Transverse colon (tissue), 4 donors: ENCODE results near the gene CEP135. TPM values are rescaled to one million over a fixed set of nuclear protein-coding genes. Genes with fewer than 3 reads are reported as not detected.

Experiments
- DNase-seq: peaks from one replicate; pipeline ENCODE4 v3.0.0-alpha.2; 2019
- H3K27ac ChIP-seq, 4 donors: fragments of 200-600 bp; sonication (generic); 2 replicates each; pipeline ENCODE4 v1.5.1; 2016 to 2018; ENCODE audit warnings: inconsistent platforms in 4 of 4
- H3K27me3 ChIP-seq: fragments of 200-600 bp; sonication (generic); 2 replicates; pipeline ENCODE4 v1.5.1; 2017; ENCODE audit warnings: inconsistent platforms
- H3K36me3 ChIP-seq, 4 donors: fragments of 200-600 bp; sonication (generic); 2 replicates each; pipeline ENCODE4 v1.5.1; 2017 to 2019; ENCODE audit warnings: inconsistent platforms in 4 of 4
- H3K4me1 ChIP-seq, 4 donors: fragments of 200-600 bp; sonication (generic); 2 replicates each; pipeline ENCODE4 v1.5.1; 2017 to 2020; ENCODE audit warnings: inconsistent platforms in 4 of 4
- H3K4me3 ChIP-seq, 4 donors: fragments of 200-600 bp; sonication (generic); 1 replicate in 1 of 4; 2 replicates in 3 of 4; pipeline versions ENCODE4 v1.5.1 to v1.6.1; 2017 to 2019; ENCODE audit warnings: inconsistent platforms in 4 of 4
- H3K9me3 ChIP-seq, 2 donors: fragments of 200-600 bp; sonication (generic); 2 replicates each; pipeline ENCODE4 v1.5.1; 2017 to 2019; ENCODE audit warnings: inconsistent platforms in 2 of 2
- CTCF ChIP-seq, 5 experiments: fragments of 200-600 bp in 3 of 5; fragments of 450-650 bp in 2 of 5; sonication (generic) in 3 of 5; IDR thresholded peaks; 1 replicate in 2 of 5; 2 replicates in 3 of 5; pipeline ENCODE4 v1.5.1; 2016 to 2017; ENCODE audit warnings: antibody characterized with exemption in 5 of 5, inconsistent platforms in 3 of 5, mild to moderate bottlenecking in 2 of 5, moderate library complexity in 1 of 5
- EP300 ChIP-seq: sonication (generic); formaldehyde crosslinking; IDR thresholded peaks from one replicate; pipeline ENCODE4 v1.6.1; 2017; ENCODE audit warnings: antibody characterized with exemption, low read depth
- POLR2A ChIP-seq: fragments of 450-650 bp; IDR thresholded peaks from one replicate; pipeline ENCODE4 v1.6.1; 2016; ENCODE audit warnings: antibody characterized with exemption, mild to moderate bottlenecking, moderate library complexity
- POLR2AphosphoS5 ChIP-seq, 3 donors: sonication (generic); formaldehyde crosslinking; IDR thresholded peaks; one replicate each; pipeline ENCODE4 v1.6.1; 2016; ENCODE audit warnings: antibody characterized with exemption in 3 of 3
- WGBS, 2 donors: methylation state at CpG; one replicate each; pipeline ENCODE4 v1.1.5; 2018; ENCODE audit warnings: low coverage in 1 of 2; 5-methylcytosine and 5-hydroxymethylcytosine counted together
- in situ Hi-C, 4 donors: fragments of 200-750 bp; cut with MboI; loops; one replicate each; pipeline versions ENCODE4 v1.15.0 to v1.15.1; 2017; ENCODE audit warnings: low sequenced_read_pairs in 3 of 4, low pct_ligation_motif_present in 1 of 4, low pct_unique_long_range_greater_than_20kb in 1 of 4
- intact Hi-C: fragments of 100-400 bp; cut with DNase I; formaldehyde crosslinking; loops from one replicate; pipeline ENCODE4 v1.15.1; 2023; ENCODE audit warnings: low total_unique reads
- total RNA-seq, 4 donors: library from RNA; depleted of rRNA; stranded (reverse); fragments of >200 nt; gene quantifications; one replicate each; pipeline ENCODE4 v1.1.0, GENCODE V29; 2016

Gene CEP135
- total RNA-seq, 4 donors from 2014 or later = 4.5 to 18.0 (median 9.9) TPM

GRCh38 chr4:56055027-56055977, 106.6 kb downstream of the CEP135 start:
- intact Hi-C loops = no loop called here
- Histone ChIP-seq H3K36me3 (no peaks in the 10 kb centered on the region), H3K27me3 (peaks cover 16% of the 10 kb centered on the region), H3K9me3 (no peaks in the 10 kb centered on the region), H3K4me3 (no peak overlapping the region), H3K27ac (no peak overlapping the region), H3K4me1 (peaks cover 0 to 19% (median 2%) of the 10 kb centered on the region in 4 donors)
- TF ChIP-seq POLR2A (no peak), EP300 (no peak), CTCF (IDR thresholded peaks at IDR 0.05) (no peak), POLR2AphosphoS5 (IDR thresholded peaks at IDR 0.05) (no peak)
- 50 to 56% methylated on average over 6 to 8 of the region's 8 CpGs for WGBS, 2 donors
- DNase-seq = peak; percentile 20
- in situ Hi-C loops = no loop called here

DNA sequence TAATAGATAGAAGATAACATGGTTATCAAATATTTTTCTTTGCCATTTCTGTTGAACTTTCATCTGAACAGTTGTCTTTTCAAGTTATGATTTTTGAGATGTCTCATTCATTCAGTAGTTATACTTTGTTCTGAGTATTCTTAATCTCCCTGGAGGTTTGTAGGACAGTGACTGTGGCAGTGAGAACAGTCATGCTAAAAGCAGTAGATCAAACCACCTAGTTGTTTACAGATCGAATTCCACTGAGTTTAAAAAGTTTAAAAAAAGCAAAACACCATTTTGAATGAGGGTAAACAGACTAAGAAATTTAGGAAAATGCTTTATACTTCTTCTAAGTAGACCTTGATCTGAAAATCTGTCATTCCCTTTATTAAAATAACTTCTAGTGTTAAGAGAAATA, 107.2 kb downstream of the CEP135 start:
- Histone ChIP-seq H3K4me3 (no peak overlapping the region), H3K36me3 (no peaks in the 10 kb centered on the region), H3K27me3 (peaks cover 13% of the 10 kb centered on the region), H3K4me1 (peaks cover 0 to 12% (median 1%) of the 10 kb centered on the region in 4 donors), H3K9me3 (no peaks in the 10 kb centered on the region), H3K27ac (no peak overlapping the region)
- in situ Hi-C loops = no loop called here
- 47 to 55% methylated on average over 1 of the region's 1 CpG for WGBS, 2 donors
- no peak for DNase-seq
- intact Hi-C loops = no loop called here
- TF ChIP-seq CTCF (IDR thresholded peaks at IDR 0.05) = no peak
- TF ChIP-seq POLR2AphosphoS5 (IDR thresholded peaks at IDR 0.05) = no peak
- TF ChIP-seq POLR2A = no peak
- no peak for TF ChIP-seq EP300

- Histone ChIP-seq H3K27ac (no peak overlapping the region), H3K9me3 (no peaks in the 10 kb centered on the region), H3K36me3 (no peaks in the 10 kb centered on the region), H3K4me1 (peaks cover 0 to 12% (median 1%) of the 10 kb centered on the region in 4 donors), H3K27me3 (no peaks in the 10 kb centered on the region), H3K4me3 (no peak overlapping the region)
- TF ChIP-seq POLR2A = no peak
- no peak for TF ChIP-seq POLR2AphosphoS5 (IDR thresholded peaks at IDR 0.05)
- TF ChIP-seq CTCF (IDR thresholded peaks at IDR 0.05) = no peak
- TF ChIP-seq EP300 = no peak
- intact Hi-C loops = no loop called here
- WGBS, 2 donors = 87 to 96% methylated on average over 2 of the region's 2 CpGs
- no peak for DNase-seq
- in situ Hi-C loops = no loop called here
Observed at GRCh38 chr4:56058555-56058954, 109.8 kb downstream of the CEP135 start.

DNA sequence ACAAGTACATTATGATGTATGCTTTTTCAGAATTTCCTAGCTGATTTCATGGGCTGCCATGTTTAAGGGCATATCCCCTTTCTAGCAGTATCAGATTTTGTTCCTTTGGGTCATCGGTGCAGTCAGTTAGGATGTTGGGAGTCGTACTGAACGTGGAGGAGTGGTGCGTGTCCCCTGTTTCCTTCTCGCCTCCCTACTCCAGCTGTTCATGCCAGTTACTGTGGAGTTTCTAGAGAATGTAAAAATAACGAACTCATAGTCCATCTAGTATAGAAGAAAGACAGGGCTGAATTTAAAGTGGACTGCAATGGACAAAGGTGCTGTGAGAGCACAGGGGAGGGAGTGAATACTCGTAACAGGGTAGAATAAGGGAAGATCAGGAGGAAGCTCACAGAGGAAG, 111.3 kb downstream of the CEP135 start:
- no peak overlapping the region for H3K27ac ChIP-seq
- no peak for TF ChIP-seq EP300
- TF ChIP-seq POLR2AphosphoS5 (IDR thresholded peaks at IDR 0.05) = no peak
- TF ChIP-seq POLR2A = no peak
- TF ChIP-seq CTCF (IDR thresholded peaks at IDR 0.05) = no peak
- intact Hi-C loops = no loop called here
- H3K9me3 ChIP-seq = no peaks in the 10 kb centered on the region
- peaks cover 0 to 12% (median 1%) of the 10 kb centered on the region in 4 donors for H3K4me1 ChIP-seq
- 94 to 100% methylated on average over 5 to 7 of the region's 7 CpGs for WGBS, 2 donors
- H3K27me3 ChIP-seq = no peaks in the 10 kb centered on the region
- no peak overlapping the region for H3K4me3 ChIP-seq
- no peaks in the 10 kb centered on the region for H3K36me3 ChIP-seq
- in situ Hi-C loops = no loop called here
- DNase-seq = no peak
